PFSK-1 (cell line): ENCODE measurements around the gene ARHGAP42.

Experiments used
- FOXP2 ChIP-seq: optimal IDR thresholded peaks from 2 replicates; pipeline ENCODE3; 2011; ENCODE audit warnings: borderline replicate concordance, control low read depth, inconsistent platforms; ENCODE audit not compliant: insufficient read depth; ENCODE audit errors: extremely low read length, extremely low read depth
- POLR2AphosphoS5 ChIP-seq: IDR thresholded peaks from 2 replicates; pipeline ENCODE4 v1.6.1; 2012; ENCODE audit warnings: low read depth, mild to moderate bottlenecking, control low read depth, low read length, moderate library complexity
- SIN3A ChIP-seq: IDR thresholded peaks from 2 replicates; pipeline ENCODE4 v1.6.1; 2012; ENCODE audit warnings: mild to moderate bottlenecking, low read length, moderate library complexity, borderline replicate concordance; ENCODE audit not compliant: insufficient read depth
- TAF1 ChIP-seq: IDR thresholded peaks from 2 replicates; pipeline ENCODE4 v1.6.1; 2012; ENCODE audit warnings: low read length, control low read depth, borderline replicate concordance; ENCODE audit not compliant: insufficient read depth
- TF ChIP-seq, protein P1 (sequence below), 2 experiments: IDR thresholded peaks; 2 replicates each; pipeline versions ENCODE4 v1.6.1 to v1.8.0; 2011 to 2012; ENCODE audit warnings: low read depth in 2 of 2, low read length in 2 of 2, control low read depth in 1 of 2, inconsistent platforms in 1 of 2, mild to moderate bottlenecking in 1 of 2, moderate library complexity in 1 of 2; ENCODE audit not compliant: insufficient read depth in 1 of 2

Gene ARHGAP42

GRCh38 chr11:100875521-100875869 lies 188.4 kb downstream of the ARHGAP42 start:
- TF ChIP-seq POLR2AphosphoS5: no peak
- no peak for TF ChIP-seq FOXP2
- no peak for TF ChIP-seq TAF1
- no peak for TF ChIP-seq SIN3A
- TF ChIP-seq, protein P1, sequence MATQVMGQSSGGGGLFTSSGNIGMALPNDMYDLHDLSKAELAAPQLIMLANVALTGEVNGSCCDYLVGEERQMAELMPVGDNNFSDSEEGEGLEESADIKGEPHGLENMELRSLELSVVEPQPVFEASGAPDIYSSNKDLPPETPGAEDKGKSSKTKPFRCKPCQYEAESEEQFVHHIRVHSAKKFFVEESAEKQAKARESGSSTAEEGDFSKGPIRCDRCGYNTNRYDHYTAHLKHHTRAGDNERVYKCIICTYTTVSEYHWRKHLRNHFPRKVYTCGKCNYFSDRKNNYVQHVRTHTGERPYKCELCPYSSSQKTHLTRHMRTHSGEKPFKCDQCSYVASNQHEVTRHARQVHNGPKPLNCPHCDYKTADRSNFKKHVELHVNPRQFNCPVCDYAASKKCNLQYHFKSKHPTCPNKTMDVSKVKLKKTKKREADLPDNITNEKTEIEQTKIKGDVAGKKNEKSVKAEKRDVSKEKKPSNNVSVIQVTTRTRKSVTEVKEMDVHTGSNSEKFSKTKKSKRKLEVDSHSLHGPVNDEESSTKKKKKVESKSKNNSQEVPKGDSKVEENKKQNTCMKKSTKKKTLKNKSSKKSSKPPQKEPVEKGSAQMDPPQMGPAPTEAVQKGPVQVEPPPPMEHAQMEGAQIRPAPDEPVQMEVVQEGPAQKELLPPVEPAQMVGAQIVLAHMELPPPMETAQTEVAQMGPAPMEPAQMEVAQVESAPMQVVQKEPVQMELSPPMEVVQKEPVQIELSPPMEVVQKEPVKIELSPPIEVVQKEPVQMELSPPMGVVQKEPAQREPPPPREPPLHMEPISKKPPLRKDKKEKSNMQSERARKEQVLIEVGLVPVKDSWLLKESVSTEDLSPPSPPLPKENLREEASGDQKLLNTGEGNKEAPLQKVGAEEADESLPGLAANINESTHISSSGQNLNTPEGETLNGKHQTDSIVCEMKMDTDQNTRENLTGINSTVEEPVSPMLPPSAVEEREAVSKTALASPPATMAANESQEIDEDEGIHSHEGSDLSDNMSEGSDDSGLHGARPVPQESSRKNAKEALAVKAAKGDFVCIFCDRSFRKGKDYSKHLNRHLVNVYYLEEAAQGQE (IDR thresholded peaks at IDR 0.05; ENCODE audit: insufficient read depth in 1 of 2, low read depth in 2 of 2, low read length in 2 of 2): no peak

DNA sequence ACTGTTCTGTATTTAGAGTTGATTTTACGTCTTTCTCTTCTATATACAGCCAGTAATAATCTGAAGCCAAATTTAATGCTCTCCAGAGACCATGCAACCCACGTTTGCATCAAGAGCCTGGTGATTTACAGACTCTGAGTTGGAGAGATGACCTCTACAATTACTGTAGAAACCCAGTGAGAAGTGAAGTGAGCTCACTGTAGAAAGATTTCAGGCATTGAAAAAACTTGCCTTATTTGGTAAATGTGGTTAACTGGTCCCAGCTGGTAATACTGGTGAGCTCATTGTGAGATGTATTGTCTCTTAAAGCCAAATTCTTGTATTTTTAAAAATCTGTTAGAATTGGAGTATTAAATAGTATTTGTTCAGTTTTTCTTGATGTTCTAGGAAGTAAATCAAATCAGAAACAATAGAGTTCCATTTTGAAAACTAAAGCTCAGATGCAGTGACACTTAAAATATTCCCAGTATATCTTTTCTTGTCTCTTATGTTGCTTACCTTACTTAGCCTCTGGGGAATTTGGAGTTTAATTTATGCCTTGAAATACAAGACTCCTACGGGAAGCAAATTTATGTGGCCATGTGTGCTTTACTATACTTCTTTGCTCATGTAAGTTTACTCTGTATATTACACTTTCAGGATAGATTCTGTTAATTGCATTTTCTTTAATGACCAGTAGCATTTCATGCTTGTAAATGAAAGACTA lies 189.9 kb downstream of the ARHGAP42 start:
- TF ChIP-seq, protein P1 (IDR thresholded peaks at IDR 0.05; ENCODE audit: insufficient read depth in 1 of 2, low read depth in 2 of 2, low read length in 2 of 2): no peak
- TF ChIP-seq POLR2AphosphoS5: no peak
- TF ChIP-seq FOXP2: no peak
- no peak for TF ChIP-seq SIN3A
- TF ChIP-seq TAF1: no peak

GRCh38 chr11:100878474-100878873 lies 191.4 kb downstream of the ARHGAP42 start:
- no peak for TF ChIP-seq TAF1
- TF ChIP-seq SIN3A: no peak
- TF ChIP-seq, protein P1 (IDR thresholded peaks at IDR 0.05; ENCODE audit: insufficient read depth in 1 of 2, low read depth in 2 of 2, low read length in 2 of 2): no peak
- no peak for TF ChIP-seq POLR2AphosphoS5

- TF ChIP-seq SIN3A: no peak
- TF ChIP-seq, protein P1 (IDR thresholded peaks at IDR 0.05; ENCODE audit: insufficient read depth in 1 of 2, low read depth in 2 of 2, low read length in 2 of 2): no peak
- no peak for TF ChIP-seq POLR2AphosphoS5
- no peak for TF ChIP-seq TAF1
Measured at GRCh38 chr11:100882957-100883356, 195.9 kb downstream of the ARHGAP42 start.

DNA sequence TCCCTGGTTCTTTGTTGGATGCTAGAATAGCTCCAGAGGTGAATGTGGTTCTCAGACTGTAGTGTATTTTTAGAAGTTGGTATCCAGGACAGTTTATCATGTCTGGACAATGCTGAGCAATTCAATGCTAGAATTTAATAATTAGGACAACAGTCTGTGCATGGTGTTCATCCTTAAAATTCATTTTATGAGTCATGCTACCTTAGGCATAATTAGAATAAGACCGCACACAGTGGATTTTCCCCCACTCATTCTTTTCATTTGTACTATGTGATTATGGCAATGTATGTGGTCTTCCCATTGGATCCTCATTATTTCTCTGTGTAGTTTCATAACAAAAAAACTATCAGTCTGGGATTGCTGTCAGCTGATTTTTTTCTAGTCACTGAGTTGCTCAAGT lies 196.7 kb downstream of the ARHGAP42 start:
- no peak for TF ChIP-seq TAF1
- TF ChIP-seq, protein P1 (IDR thresholded peaks at IDR 0.05; ENCODE audit: insufficient read depth in 1 of 2, low read depth in 2 of 2, low read length in 2 of 2): no peak
- TF ChIP-seq FOXP2: no peak
- TF ChIP-seq SIN3A: no peak
- no peak for TF ChIP-seq POLR2AphosphoS5
